HG03039 (cell line): Measurements from ENCODE around the gene RAB3D.
"Not testable (repeated sequence)": the region's sequence is repeated elsewhere in the genome, so short reads cannot be mapped to it uniquely, and the experiment has no call there.

Experiments used
- ATAC-seq: cut with Tn5 transposase; IDR thresholded peaks from one replicate; pipeline ENCODE4 v1.9.1; 2021; ENCODE audit warnings: mild to moderate bottlenecking, moderate library complexity; ENCODE audit not compliant: unreplicated experiment

RAB3D gene

DNA sequence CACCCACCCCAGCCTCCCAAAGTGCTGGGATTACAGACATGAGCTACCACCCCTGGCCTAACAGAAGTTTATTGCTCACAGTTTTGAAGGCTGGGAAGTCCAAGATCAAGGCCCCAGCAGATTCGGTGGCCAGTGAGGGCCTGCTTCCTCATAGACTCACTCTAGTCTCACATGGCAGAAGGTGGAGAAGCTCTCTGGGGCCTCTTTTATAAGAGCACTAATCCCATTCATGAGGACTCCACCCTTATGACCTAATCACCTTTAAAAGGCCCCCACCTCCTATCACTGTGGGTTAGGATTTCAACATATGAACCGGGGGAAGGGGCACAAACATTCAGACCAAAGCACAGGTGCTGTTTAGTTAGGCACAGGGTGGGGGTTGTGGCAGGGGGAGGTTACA is 28.1 kb upstream of the RAB3D start:
- ATAC-seq, result no peak

DNA sequence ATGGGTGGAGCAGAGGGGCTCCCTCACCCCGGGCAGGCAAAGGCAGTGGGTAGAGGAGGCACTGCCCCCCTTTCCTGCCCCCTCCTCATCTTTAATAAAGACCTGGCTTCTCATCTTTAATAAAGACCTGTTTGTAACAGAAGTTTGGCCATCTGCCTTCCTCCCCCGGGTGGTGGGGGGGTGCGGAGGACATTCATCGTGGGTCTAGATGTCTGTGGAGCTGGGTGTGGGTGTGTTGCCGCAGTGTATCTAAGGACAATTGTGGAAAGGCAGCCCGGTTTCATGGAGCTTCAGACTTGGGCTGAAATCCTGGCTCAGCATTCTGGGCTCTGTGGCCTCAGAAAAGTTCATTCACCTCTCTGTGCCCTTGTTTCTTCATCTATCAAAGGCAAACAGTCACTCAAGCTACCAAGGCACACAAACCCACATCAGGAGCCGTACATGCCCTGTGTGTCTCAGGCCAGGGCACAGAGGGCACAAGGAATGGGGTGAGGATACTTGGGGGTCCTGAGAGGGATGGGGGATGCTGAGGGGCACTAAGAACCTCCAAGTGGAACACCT is 26.2 kb upstream of the RAB3D start:
- no peak for ATAC-seq

DNA sequence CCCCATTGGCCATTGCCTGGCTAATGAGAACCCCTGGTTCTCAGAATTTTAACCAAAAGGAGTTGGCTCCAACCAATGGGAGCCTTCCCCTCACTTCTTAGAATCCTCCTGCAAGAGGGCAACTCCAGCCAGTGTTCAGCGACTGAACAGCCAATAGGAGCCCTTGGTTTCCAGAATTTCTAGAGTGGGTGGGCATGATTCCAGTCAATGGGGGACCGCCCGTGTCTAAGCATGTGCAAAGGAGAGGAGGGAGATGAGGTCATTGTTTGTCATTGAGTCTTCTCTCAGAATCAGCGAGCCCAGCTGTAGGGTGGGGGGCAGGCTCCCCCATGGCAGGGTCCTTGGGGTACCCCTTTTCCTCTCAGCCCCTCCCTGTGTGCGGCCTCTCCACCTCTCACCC is 25.5 kb upstream of the RAB3D start:
- ATAC-seq, result no peak

DNA sequence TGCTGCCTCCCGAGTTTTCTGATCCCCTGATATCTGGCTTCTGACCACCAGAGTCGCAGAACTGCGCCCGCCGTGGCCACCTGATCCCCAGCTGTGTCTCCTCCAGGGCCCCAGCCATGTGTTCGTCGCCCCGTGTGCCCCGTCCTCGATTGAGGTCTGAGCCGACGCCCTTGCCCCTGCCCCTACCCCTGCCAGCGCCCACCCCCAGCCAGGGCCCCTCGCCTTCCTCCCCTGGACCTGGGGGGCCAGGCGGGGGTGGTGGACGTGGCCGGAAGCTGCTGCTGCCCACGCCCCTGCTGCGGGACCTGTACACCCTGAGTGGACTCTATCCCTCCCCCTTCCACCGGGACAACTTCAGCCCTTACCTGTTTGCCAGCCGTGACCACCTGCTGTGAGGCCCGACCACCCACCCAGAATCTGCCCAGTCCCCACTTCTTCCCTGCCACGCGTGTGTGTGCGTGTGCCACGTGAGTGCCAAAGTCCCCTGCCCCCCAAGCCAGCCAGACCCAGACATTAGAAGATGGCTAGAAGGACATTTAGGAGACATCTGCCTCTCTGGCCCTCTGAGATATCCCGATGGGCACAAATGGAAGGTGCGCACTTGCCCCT is 24.9 kb upstream of the RAB3D start:
- ATAC-seq, result no peak

DNA sequence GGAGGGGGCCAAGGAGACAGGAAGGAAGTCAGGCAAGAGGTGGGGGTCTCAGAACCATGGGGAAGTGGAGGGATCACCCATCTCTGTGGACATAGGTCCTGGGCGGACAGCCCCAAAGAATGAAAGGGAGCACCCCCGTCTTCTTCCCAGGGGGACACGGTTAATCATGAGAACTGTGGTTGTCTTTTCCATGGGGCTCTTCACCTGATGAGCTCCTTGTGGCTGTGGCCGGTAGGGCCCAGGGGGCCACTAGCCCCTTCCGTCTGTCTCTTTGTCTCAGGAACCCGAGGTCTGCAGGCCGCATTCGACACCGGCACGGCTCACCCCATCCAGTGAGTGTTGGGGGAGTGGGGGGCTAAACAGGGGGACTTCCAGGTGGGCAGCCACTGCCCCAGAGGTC is 24.4 kb upstream of the RAB3D start:
- no peak for ATAC-seq

DNA sequence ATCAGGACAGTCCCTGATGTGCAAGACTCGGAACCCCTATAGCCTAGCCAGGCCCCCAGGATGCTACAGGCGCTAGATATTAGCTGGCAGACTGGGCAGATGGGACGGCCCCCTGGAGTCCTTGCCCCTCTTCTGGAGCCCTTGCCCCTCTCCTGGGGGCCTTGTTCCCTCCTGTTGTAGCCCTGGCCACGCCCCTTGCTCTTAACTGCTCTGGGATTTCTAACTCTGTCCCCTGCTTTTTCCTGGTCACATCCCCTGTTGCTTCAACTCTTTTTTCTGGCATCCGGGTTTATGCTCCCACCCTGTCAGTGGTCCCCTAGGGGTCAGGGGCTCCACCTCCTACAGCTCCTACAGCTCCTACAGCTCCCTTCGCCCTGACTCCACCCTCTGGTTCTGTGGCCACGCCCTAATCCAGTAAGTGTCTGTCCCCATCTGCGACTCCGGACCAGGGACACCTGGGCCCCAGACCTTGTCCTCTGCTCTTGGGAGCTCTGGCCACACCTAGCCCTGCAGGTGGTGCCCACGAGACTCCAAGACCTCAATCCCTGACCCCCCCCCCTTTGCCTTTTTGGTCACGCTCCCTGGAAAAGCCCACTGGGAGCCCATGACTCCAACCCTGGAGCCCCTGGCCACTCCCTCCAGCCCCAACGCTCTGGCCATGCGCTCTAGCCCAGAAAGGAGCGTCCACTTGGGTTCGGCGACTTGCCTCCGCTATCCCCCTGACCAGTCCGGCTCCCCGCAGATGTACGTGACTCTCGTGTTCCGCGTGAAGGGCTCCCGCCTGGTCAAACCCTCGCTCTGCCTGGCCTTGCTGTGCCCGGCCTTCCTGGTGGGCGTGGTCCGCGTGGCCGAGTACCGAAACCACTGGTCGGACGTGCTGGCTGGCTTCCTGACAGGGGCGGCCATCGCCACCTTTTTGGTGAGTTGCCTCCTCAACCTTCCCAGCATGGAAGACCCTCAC is 22.6 kb upstream of the RAB3D start:
- no peak for ATAC-seq

DNA sequence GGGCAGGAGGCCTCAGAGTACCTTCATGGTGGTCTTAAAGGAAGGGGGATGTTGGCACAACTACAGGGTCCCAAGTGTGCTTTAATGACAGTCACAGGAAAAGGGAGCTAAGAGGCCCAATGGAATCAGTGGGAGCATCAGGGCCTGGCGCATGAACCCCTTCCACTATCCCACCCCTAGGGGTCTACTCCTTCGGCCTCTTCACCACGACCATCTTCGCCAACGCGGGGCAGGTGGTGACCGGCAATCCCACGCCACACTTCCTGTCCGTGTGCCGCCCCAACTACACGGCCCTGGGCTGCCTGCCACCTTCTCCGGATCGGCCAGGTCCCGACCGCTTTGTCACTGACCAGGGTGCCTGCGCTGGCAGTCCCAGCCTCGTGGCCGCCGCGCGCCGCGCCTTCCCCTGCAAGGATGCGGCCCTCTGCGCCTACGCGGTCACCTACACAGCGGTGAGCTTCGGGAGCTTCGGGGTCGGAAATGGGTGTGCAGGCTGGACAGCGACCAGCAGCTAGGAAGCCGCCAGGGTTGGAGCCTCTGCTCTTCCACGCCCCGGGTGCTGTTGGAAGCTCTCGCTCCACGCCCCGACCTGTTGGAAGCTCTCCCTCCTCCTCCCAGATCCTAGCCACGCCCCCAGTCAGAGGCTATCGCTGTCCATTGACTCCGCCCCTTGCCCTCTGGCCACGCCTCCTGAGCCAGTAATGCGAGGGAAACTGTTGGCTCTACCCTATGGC is 21.7 kb upstream of the RAB3D start:
- no peak for ATAC-seq

DNA sequence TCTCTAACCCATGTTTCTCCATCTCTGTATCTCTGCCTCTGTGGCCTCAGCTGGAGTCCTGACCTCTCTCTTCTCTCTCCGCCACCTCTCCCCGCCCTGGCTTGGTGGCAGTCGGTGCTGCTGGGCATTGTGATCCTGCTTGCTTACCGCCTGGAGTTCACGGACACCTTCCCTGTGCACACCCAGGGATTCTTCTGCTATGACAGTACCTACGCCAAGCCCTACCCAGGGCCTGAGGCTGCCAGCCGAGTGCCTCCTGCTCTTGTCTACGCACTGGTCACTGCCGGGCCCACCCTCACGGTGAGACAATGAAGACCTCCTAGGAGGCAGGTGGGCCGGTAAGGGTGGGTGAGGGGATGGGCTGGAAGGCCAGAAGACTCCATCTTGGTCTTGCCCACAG is 20.0 kb upstream of the RAB3D start:
- ATAC-seq, result no peak

DNA sequence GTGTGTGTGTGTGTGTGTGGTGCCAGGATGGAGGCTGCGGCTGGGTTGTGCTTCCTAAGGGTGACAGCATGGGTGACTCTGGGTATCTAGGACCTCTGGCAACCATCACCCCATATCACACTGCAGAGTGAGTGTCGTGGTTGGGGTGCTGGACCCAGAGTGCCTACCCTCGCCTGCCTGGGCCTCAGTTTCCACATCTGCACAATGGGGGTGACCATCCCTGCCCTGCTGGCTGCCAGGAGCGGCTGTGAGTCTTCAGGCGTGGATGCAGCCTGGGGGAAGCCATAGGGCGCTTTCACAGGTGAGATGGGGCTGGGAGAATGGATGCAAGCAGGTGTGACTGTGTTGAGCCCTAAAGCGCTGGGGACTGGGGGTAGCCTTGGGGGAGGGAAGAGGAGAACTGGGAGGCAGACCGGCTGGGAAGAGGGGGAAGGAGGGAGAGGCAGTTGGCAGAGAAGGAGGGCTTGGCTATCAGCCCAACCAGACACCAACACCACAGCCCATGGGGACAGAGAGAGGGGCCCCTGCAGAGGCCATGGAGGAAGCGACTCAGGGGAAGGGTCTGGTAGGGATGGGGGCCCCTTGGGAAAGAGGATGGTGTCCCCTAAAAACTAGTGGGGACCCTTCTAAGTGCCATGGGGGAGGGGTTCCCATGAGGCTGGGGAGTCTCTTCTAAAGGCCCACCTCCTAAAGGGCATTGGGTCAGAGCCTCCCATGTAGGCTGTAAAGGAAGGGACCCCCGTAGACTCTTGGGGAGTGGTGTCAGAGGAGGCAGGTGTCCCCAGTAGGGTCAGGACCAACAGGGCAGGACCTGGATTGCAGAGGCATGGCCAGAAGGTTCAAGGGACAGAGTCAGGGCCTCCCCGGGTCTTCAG is 17.5 kb upstream of the RAB3D start:
- ATAC-seq, result no peak

DNA sequence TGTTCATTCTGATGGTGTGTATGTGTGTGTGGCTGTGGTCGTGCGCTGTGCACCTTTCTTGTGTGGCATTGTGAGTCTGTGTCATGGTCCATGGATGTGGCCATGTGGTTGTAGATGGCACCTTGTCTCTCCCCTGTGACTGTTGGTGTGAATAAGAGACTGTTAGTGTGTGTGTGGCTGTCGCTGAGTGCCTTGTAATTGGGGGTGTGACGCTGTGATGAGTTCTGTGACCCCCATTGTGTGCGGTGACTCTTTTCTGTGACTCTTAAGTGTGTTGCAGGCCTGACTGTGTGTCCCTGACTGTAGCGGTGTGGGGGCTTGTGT is 16.6 kb upstream of the RAB3D start:
- ATAC-seq, result no peak

DNA sequence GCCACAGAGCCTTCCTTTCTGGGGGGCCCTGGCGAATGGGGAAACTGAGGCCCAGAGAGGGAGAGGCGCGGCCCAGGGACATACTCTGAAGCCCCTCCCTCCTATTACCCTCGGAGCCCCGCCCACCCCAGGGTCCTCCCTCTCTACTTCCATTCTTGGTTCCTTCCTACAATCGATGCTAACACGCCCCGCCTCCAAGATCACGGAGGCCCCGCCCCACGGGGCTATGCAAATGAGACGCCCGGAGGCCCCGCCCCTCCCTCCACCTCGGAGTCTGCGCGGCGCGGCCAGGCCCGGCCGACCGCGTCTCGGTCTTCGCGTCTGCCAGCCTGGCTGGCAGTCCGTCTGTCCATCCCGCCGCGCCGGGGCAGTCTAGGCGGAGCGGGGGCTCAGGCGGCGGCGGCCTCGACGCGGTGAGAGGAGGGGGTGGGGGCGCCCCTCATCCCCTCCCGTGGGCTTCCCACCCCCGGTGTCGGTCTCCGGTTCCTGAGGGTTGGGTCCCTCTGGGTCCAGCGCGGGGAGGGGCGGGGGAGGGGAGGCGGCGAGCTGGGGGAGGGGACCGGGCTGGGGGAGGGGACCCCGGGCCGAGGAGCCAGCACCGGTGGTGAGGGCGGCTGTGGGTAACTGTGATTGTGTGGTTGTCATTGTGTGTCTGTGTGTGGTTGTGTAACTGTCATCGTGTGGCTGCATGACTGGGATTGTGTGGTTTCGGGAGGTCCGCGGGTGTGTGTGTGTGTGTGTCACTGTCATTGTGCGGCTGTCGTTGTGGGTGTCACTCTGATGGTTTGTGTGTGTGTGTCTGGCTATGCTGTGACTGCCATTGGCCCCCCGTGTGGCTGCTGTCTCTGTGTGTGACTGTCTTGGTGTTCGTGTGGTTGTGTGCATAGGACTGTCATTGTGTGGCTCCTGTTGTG is 16.0 kb upstream of the RAB3D start, which contains the start of gene PLPPR2:
Gene PLPPR2 (plus strand): TSS at position 273 of the 914 bp plus-strand sequence. CDS start 2,242 bp downstream, outside the sequence.
- no peak for ATAC-seq

DNA sequence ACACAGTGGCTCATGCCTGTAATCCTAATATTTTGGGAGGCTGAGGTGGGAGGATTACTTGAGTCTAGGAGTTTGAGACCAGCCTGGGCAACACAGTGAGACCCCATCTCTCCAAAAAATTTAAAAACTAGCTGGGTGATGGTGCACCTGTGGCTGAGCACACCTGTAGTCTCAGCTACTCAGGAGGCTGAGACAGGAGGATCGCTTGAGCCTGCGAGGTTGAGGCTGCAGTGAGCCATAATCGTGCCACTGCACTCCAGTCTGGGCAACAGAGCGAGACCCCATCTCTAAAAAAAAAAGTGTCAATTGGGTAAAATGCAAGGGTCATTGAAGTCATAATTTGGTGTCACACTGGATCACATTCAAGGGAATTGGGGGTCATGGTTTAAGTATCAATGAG is 14.6 kb upstream of the RAB3D start:
- ATAC-seq, result not testable (repeated sequence)

DNA sequence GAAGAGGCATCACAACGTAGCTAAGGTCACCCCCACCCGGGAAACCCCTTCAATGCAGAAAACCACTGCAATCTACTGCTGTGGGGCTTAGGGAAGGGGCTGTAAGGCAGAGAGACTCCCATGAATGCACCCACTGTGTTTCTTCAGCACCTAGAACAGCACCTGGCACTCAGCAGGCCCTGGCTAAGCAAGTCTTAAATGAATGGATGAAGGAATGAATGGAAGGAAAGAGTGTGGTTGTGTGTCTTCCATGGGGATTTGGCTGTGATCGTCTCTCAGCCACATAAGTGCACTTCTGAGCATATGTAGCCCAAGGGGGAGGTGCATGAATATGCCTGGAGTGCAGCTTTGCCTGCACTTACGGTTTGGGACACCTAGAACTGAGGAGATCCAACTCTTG is 9.7 kb upstream of the RAB3D start:
- ATAC-seq, result no peak

DNA sequence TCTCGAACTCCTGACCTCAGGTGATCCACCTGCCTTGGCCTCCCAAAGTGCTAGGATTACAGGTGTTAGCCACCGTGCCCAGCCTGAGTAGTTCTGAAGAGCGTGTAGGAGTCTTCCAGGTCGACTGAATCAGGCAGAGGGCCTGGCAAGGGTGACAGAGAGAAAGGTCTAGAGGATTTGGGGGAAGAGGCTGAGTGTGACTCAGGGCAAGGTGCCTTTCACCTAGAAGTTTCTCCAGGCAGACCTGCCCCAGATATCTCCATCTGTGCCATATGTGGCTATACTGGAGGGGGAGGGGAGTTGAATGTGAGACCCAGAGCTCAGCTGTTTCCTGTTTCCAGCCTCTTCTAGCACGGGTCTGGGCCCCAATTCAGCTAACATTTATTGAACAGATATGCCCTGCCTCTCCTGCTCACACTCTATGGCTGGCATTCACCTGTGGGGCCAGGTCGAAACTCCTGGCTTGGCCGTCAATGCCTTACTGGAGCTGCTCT is 8.1 kb upstream of the RAB3D start:
- ATAC-seq, result no peak

DNA sequence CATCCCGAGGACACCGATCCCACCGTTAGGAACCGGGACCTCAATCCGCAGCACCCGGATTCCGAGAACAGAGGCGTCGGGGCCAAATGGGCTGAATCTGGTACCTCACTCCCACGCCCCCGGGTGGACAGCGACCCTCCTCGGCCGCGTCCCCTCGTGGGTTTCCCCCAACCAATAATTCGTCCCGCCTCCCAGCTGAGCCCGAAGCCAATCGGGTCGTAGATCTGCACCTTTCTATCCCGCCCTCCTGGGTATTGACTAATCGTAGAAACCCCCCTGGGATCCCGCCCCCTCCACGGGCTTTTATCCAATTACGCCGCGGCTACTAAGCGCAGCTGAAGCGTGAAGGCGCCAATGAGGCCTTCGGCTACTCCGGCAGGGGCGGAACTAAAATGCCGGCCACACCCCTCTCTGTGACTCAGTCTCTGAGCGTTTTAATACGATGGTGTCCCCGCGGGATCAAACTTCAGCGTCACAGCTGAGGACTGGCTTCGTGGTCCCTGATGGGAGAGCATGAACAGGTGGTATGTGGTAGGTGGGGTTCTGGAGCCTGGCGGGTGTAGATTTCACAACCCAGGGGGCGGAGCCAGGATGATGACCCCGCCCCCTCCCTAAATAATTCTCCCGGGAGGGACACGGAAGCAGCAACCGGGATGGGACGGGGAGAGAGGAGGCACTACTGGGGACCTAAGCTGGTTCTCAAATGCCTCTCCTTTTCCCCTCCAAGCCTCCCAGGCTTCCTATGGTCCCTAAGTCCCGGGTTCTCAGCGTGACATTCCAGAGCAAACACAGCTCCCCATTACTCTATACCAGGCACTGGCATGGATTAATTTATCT is 6.9 kb upstream of the RAB3D start, which contains the start of the genes CCDC159 and TMEM205:
Gene CCDC159 (plus strand): TSS at position 416 of the 837 bp plus-strand sequence. CDS start 88 bp downstream, at position 504.
Gene TMEM205 (minus strand): TSS at position 165 of the 837 bp plus-strand sequence. CDS start 649 bp downstream, outside the sequence.
- ATAC-seq, result peak; percentile 84

DNA sequence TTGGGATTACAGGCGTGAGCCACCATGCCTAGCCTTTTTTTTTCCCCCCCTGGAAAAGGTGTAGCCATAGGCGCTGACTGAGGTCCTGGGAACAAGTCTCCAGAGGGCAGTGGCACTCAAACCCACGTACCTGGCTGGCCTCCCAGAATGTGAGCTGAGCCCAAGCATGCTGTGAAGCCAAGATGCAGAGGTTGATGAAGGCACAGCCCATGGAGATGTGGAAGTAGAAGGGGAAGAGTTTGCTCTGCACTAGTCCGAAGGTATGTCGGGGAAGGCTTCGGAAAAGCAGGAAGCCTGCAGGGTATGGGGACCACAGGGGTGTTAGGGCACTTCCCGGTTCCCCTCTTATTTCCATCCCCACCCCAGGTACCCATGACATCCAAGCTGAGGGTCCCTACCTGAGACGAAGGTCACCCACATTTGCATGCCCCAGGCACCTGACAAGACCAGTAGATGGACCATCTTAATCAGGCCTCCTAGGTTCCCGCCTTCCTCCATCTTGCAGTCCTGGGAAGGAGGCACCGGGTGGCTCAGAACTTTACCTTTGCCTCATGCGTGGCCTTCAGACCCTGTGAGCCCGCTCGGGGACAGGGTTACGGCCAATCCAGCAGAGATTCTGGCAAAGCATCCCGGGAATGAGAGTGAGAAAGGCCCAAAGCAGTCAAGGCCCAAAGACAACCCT is 5.8 kb upstream of the RAB3D start:
- no peak for ATAC-seq

DNA sequence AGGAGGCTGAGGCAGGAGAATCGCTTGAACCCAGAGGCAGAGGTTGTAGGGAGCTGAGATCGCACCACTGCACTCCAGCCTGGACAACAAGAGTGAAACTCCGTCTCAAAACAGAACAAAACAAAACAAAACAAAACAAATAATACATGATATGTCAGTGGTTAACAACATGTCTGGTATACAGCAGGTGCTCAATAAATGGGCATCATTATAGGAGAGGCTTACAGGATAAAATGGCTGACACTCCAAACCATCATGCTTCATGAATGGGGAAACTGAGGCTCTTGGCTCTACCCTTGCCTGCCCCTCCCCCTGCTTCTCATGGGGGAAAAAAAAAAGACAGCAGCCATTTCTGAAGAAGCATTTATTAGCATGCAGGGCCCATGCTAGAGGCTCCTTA is 3.0 kb upstream of the RAB3D start:
- ATAC-seq, result no peak
